ENCODE measurements around the gene TYK2.

GRCh38 chr19:10416380-10417257, 36.2 kb upstream of the TYK2 start:
- peak; percentile 75 to 99 (median 89) for TF ChIP-seq CTCF (IDR thresholded peaks at IDR 0.05)
- no peak for TF ChIP-seq POLR2A (IDR thresholded peaks at IDR 0.05)

Measured in body of pancreas (tissue), 4 donors.